NCI-H1092 treated with DMSO at 0.1 percent for 48 hours (cell line): ENCODE results near the gene ABCA6.

Experiments used
- DNase-seq: peaks from one replicate; lab custom pipeline; 2025; lab: John Stamatoyannopoulos, UW

The ABCA6 gene

DNA sequence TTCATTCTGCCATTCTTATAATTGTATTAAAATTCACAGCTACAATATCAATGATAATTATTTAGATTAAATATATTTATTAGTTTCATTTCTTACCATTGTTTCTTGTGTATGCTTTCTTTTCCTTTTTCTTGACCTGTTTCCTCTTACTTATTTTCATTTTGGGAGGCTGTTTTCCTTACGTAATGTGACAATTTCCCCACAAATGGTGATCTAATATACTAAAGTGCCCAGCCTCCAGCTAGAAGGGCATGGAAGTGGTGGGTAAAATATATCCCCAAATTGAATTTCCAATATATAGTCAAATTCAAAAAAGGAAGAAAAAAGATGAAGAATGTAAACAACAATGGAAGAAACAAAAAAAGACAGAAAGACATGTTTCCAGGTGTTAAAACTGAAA lies 1.5 kb upstream of the ABCA6 start:
- DNase-seq: no peak

DNA sequence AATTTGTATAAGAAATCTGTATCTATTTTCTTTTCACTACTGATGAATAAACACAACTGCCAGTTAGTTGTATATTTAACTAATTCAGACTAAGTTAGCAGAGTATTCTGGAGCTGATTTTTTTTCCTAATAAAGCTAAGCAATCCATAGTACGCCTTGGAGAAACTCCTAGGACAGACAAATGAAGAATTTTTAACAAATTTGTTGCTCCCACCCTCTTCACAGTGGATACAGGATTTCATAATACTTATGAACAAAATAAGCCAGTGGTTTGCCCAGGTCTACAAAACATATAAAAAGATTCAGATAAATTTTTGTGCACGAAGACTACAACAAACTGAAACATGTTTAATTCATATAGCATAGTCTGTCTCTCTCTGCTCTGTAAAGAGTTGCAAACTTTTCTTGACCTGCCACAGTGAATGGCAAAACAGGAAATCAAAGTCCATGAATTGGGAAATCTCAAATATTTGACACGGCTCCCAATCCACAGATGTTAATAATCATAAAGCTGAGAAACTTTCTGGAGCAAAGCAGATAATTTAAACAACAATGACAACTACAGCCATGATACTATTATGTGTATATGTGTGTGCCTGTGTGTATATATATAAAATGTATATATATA lies 594 bp upstream of the ABCA6 start:
- no peak for DNase-seq

DNA sequence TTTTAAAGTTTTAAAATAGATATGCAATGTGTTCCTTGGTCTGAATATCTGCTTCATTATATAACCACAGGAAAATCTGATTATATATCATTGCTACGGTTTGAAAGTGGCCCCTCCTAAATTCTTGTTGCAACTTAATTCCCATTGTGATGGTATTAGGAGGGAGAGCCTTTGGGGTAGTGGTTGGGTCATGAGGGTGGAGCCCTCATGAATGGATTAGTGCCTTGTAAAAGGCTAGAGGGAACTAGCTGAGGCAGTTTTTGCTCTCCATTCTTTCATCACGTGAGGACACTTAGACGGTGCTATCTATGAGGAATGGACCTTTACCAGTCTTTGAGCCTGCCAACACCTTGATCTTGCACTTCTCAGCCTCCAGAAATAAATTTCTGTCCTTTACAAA lies 7.6 kb downstream of the ABCA6 start:
- no peak for DNase-seq

DNA sequence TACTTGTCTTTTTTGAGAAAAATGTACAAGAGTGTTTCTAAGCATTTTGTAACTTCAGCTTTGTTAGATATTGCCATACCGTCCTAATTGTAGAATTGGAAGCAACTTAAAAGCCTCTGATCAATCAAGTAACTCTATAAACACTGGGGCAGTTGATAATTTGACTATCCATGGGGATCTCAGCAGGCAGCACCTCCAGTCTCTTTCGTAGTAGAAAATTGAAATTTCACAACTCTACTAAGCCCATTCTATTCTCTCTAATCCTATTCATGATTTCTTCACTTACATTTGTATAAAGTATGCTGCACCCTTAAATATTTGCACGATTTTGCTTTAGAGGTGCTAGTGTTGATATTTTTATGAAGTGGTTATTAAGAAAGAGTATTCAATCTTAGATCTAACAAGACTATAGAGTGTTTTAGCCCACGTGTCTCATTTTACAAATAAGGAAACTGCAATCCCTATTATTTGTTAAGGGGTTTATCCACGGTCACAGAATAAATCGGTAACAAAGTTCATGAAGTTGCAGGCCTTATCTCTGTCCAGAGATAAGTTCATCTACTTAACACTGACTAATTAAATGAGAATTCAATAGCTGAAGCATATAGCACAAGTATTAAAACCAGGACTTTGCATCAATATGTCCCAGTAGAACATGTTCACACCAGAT lies 10.9 kb downstream of the ABCA6 start:
- DNase-seq: no peak

DNA sequence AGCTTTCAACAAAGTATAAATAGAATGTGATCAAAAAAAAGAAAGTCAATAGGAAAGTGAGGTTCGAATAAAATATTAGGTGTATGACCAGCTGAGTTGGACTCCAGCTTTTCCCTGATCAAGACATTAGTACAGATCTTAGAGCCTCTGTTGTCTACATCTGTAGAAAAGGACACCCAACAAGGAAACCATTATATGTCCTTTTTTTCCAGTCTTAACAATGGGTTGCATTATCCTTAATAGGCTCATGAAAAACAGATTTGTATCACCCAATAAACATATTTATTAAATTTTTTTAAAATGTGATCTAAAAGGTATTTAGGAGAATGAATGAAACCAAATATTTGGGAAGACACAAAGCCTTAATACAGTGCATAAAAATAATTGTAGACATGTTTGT lies 18.1 kb downstream of the ABCA6 start:
- DNase-seq: no peak

DNA sequence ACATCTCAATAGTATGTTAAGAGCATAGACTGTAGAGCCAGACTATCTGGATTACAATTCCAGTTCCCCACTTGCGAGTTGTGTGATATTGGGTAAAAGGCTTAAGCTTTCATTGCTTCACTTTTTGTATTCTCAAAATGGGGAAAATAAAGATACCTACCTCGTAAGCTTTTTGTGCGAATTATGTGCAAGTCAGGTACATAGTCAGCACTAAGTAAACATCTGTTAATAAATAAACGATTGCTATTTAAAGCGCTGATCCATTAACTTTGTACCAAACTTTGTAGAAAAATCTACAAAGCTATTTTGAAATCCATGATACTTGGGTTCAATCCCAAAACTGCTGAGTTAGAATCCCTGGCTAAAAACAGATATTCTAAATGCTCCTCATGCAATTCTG lies 19.6 kb downstream of the ABCA6 start:
- no peak for DNase-seq

DNA sequence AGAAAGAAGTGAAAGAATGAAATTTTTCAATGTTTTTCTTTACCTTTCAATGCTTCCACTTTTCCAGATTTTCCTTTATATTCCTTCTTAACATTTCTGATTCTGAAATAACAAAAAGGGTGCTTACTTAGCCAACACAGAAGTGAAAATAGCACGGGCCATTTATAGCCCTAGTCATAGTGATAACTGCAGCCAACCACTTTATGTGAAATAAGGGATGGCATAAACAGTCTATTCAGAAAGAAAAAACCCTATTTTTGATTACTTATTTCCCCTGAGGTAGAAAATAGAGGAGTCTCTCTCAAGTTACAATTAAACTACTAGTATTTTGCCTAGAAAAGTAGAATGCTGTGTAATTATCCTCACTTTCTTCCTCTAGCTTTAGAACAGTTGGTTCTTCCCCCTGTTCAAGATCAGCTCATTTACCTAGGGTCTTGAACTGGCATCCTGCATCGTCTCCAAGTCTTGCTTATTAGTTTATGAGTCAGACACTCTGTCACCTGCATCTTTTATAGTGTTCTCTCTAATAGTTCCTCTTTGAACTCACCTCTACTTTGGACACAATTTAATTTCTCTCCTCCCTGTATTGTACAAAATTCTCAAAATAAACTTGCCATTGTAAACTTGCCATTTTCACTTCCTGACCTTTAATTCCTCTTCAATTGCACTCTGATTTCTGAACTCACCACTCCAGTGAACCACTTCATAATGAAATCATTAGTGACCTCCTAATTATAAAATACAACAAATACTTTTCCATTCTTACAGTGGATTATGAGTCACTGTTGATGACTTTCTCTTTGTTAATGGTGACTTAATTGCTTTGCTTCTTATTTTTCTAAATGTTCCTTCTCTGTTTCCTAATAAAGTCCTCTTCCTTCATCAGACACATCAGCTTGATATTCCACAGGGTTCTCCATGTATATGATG lies 23.6 kb downstream of the ABCA6 start:
- DNase-seq: no peak

DNA sequence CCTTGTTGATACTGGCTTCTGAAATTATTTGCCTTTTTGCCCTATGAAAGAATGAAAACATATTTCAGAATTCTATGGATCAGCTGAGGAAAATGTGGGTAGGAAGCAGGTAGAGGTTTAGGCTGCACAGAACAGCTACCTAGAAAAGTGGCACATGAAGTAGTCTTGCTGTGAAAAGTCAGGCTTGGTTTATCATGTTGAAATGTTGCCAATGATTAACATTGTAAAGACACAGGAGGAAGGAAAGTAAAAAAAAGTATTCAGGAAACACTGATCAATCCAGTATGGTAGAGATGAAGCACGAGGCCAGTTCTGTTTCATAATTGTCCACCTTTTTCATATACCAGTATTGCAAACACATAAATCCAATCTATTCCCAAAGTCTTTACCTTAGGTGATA lies 29.9 kb downstream of the ABCA6 start:
- DNase-seq: no peak

DNA sequence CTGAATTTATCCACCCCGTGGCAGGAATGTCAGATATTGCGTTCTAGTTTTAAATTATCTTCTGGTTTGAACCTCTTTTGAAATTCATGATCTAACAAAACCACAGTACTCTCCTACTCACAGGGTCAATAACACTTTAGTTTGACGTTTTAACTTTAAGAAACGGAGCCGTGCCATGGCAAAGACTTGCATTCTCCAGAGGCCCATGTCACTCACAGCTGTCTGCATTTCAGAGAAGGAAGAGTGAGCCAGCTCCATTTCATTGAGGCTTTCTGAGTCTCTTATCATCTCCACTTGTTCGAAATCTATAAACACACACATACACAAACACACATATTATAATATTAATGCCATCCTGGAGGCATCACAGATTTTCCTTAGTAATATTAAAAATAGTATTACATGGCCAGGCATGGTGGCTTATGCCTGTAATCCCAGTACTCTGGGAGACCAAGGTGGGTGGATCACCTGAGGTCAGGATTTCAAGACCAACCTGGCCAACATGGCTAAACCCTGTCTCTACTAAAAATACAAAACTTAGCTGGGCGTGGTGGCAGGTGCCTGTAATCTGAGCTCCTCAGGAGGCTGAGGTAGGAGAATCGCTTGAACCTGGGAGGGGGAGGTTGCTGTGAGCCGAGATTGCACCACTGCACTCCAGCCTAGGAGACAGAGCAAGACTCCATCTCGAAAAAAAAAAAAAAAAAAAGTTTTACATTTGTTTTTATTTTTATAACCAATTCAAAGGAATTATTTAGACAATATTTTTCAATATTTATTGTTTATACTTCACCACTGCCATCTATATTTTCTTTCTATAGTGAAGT lies 35.6 kb downstream of the ABCA6 start:
- no peak for DNase-seq

DNA sequence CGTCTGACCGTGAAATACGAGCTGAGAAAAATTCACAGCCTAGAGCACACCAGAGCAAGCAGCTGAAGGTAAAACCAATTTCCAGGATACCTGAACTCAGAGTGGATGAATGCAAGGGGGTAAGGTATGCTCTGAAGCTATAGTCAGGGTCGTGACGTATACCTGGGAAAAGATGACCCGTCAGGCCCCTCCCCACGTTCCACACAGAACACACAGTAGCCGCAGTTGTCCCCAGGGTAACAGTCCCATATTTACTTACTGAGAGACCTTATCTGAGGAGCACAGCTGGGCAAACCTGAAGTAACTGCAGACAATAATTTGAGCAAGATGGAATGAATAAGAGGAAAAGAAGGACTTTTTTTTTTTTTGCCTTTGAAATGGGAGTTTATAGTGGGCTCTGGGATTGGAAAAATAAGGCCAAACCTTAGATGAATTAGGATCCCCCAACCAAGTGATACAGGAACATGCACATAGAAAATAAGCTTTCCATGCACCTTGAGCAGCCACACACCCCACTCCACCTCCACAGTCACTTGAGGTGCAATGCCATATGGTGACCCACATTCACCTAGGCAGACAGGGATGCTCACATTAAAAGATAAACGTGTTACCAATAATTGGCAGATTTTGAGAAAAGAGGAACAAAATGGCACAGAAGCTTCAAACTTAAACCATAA lies 38.0 kb downstream of the ABCA6 start:
- no peak for DNase-seq

DNA sequence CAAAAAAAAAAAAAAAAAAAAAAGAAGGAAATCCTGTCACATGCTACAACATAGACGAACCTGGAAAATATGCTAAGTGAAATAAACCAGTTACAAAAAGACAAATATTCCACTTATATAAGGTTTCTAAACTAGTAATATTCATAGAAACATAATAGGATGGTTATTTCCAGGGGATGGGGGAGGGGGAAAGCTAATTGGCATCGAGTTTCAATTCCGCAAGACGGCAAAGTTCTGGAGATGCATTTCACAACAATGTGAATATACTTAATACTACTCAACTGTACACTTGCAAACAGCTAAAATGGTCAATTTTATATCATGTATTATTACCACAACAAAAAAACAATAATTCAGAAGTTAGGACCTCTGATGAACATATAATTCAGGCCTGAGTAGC lies 43.1 kb downstream of the ABCA6 start:
- no peak for DNase-seq

DNA sequence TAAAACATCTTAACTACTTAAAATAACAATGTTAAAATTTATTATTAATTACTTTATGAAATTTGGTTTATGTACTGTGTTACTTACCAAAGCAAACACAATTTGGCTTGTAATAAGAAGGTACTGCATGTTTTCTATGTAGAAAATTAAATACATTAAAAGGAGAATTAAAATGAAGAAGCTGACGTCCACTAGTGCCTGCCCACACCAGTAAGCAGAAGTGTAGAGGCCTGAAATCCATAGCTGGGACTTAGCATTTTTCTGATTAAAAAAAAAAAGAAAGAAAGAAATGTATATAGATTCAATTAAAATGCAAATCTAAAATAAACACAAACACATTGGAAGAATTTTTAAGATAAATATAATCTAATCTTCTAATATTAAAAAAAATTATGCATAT lies 45.2 kb downstream of the ABCA6 start:
- DNase-seq: no peak

DNA sequence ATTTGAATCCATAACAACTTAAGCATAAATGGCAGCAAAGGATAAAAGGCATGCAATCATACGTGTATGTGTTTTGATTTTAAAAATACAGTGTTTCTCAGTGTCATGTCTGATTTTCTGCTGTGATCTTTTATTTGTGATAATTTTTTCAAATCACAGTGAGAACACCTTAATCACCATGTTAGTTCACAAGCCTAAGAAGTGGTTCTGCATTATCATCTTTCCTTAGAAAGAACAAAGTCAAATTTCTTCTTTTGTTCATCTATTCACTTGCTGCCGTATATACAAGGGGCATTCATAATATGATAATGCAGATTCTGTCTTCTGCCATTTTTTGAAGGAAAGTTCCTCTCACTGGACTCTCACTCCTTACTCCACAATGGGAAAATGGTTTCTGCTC lies 47.7 kb downstream of the ABCA6 start:
- no peak for DNase-seq

DNA sequence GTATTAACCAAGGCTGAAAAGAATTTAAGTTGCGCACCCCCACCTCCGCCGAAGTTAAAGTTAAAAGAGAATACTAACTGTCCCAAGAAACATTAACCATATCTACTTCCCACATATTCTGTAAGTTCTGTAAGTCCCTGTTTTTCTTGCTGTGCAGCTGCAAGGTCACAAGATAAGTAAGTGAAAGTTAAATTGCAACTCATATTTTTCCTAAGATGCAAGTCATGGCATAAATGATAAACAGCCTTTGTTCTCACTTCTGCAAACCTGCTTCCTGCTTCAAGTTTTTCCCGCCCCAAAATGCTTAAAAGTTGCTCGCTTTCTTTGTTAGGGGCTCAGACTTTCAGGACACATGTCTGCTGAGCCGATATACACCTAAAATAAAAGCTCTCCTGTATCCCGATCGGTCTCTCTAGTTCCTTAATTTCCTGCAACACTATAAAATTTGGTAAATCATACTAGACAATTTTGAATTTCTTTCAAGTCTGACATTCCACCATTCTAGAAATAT lies 48.4 kb downstream of the ABCA6 start:
- DNase-seq: no peak

DNA sequence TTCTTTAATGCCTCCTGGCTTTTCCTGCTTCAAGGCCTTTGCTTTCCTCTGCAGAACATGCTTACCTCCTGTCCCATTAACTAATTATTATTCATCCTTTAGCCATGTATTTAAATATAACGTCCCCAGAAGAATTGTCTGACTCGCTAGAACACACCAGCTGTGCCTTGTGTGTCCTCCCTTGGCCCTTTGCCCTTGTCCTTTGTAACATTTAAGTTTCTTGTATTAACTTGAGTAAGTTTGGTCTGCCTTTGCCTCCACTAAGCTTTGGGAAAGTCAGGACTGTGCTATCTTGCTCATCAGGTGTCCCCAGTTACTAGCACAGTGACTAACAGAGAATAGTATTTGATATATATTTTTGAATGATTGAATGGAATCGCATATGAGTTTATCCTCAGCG lies 51.3 kb downstream of the ABCA6 start:
- DNase-seq: no peak

DNA sequence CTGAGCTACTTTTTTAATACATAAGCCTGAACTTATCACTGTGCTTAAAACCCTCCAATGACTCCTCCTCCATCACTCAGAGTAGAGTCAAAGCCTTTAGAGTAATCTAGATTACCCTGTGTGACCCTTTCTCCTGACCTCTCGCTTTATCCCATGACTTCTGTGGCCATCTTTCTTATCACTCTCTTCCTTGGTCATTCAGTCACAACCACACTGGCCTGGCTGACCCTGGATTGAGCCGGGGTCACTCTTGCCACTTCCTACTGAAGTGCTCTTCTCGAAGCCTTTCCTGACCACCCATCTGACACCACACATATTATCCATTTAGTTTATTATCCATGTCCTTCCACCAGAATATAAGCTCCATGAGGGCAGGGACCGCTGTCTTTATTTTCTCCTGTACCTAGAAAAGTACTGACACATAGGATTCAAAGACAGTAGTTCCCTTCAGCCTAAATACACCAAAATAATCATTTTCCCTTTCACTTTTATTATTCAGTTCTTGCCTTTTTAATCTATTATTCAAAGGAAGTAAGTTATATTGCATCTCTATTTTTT lies 53.0 kb downstream of the ABCA6 start:
- no peak for DNase-seq

DNA sequence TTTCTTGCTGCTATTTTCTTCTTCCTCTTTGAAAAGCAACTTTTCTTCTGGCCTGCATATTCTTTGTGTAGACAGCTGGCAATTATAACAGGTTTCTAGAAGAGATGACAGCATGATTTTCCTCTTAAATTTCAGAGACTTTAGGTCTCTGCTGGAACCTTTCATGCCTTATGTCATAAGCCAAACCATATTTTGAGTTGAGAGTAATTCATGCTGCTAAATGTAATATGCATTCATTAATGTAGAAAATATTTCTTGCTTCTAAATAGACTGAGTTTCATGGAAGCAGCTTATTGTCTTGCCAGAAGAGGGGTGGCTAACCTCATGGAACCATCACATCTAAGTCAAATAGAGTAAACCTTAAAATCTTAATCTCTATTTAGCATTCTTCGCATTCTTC lies 55.1 kb downstream of the ABCA6 start:
- no peak for DNase-seq

DNA sequence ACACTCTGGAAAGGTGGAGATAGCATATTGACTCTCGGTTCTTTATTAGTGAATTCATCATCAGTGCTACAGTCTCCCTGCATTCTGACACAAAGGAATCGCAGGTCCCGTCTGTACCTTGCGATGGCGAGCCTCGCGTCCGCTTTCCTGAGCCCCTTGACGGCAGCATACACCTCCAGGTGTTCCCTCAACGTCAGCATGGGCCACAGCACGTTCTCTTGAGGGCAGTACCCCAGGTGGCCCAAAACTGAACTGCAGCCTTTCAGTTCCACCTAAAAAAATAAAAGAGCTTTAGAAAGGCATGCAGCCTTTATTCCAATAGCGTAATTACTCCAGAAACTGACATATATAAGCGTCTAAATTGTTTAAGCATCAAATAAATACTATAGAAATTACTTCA lies 56.8 kb downstream of the ABCA6 start:
- no peak for DNase-seq

DNA sequence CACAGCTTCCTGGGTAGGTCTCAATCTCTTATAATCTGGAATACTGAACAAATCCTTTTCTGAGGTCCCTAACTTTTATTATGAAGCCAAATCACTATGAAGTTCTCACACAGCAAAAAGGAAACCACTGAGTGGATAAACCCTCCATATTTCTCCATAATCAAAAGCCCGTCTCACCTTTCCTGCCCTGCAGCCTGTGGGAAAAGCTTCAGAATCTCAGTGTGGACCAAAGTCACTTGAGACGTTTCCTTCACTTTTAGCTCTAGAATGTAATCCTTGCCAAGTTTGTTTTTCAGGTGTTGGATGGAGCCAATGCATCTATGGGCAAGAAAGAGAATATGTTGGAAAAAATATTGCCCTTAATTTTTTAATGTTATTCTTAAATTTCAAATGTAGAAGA lies 59.0 kb downstream of the ABCA6 start:
- DNase-seq: no peak

DNA sequence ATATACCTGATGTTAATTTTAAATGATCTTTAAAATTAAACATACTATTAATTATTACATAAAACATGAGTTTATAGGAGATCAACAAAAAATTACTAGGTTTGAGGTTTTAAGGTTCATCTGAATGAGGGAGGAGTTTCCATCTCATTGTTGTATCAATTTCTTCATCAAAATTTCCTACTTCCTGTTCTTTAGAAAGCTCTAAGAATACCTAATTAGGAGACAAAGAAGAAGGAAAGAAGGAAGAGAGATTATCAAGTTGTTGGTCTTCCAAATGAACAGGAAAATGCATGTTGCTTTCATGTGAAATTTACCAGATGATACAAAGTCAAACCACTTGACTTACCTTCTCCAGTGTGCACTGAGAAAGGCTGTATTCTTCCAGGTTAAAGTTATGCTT lies 62.8 kb downstream of the ABCA6 start:
- DNase-seq: no peak

DNA sequence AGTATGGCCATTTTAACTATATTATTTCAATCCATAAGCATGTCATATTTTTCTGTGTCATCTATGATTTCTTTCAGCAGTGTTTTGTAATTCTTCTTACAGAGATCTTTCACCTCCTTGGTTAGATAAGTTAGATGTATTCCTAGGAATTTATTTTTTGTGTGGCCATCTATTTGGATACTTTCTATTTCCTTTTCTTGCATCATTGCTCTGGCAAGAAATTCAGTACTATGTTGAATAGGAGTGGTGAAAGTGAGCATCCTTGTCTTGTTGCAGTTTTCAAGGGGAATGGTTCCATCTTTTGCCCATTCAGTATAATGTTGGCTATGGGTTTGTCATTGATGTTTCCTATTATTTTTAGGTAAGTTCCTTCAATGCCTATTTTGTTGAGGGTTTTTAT lies 65.9 kb downstream of the ABCA6 start:
- DNase-seq: no peak
